ENCODE data around the gene ZNF189. TPM values are rescaled to one million over a fixed set of nuclear protein-coding genes. Genes with fewer than 3 reads are reported as not detected.

ZNF189 gene
- total RNA-seq, 1 donor from 2014 or later, result 17.3 TPM

DNA sequence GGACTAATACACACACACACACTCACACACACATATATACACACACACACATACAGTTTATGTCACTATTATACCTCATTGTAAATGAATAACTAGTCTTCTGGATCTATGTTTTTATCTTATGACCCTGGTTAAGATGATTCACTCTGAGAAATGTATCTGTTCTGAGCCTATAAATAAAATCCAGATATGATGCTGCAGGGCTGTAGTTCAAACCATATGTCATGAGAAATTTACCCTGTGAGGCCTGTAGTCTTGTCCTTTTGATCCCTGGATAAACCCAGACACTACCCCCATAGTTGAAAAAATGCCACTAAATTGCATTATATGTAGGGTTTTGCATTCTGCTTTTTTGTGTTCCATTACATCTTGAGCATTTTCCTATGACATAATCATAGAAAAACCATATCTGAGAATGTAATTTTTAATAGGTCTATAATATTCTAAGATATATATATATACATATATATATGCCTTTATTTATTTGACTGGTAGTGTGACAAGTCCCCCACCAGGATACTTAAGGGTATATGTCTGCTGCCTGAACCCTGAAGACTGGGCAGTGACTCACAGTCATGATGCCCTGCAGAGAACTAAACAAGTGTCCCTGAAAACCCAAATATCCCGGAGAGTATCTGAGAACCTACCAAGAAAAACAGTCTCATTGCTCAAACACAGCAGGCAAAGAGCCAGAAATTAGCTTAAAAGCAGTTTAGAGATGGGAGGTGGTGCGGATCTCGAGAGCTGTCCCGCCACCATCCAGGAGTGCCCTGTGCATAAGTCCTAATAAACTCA is 55.3 kb downstream of the ZNF189 start:
- H3K4me1 Mint-ChIP-seq (ENCODE audit: unreplicated experiment), result peaks cover 63% of the 10 kb centered on the region
- no peaks in the 10 kb centered on the region for H3K9me3 Mint-ChIP-seq (ENCODE audit: unreplicated experiment)
- DNase-seq (ENCODE audit: extremely low spot score, unreplicated experiment), result no peak
- no peak overlapping the region for H3K4me3 Mint-ChIP-seq (ENCODE audit: unreplicated experiment)
- H3K27me3 Mint-ChIP-seq (ENCODE audit: unreplicated experiment), result peaks cover 9% of the 10 kb centered on the region
- TF ChIP-seq, protein P1, sequence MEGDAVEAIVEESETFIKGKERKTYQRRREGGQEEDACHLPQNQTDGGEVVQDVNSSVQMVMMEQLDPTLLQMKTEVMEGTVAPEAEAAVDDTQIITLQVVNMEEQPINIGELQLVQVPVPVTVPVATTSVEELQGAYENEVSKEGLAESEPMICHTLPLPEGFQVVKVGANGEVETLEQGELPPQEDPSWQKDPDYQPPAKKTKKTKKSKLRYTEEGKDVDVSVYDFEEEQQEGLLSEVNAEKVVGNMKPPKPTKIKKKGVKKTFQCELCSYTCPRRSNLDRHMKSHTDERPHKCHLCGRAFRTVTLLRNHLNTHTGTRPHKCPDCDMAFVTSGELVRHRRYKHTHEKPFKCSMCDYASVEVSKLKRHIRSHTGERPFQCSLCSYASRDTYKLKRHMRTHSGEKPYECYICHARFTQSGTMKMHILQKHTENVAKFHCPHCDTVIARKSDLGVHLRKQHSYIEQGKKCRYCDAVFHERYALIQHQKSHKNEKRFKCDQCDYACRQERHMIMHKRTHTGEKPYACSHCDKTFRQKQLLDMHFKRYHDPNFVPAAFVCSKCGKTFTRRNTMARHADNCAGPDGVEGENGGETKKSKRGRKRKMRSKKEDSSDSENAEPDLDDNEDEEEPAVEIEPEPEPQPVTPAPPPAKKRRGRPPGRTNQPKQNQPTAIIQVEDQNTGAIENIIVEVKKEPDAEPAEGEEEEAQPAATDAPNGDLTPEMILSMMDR (IDR thresholded peaks at IDR 0.05), result no peak
- no peaks in the 10 kb centered on the region for H3K36me3 Mint-ChIP-seq (ENCODE audit: unreplicated experiment)
- peak overlapping the region; percentile 63 for H3K27ac Mint-ChIP-seq (ENCODE audit: unreplicated experiment)

DNA sequence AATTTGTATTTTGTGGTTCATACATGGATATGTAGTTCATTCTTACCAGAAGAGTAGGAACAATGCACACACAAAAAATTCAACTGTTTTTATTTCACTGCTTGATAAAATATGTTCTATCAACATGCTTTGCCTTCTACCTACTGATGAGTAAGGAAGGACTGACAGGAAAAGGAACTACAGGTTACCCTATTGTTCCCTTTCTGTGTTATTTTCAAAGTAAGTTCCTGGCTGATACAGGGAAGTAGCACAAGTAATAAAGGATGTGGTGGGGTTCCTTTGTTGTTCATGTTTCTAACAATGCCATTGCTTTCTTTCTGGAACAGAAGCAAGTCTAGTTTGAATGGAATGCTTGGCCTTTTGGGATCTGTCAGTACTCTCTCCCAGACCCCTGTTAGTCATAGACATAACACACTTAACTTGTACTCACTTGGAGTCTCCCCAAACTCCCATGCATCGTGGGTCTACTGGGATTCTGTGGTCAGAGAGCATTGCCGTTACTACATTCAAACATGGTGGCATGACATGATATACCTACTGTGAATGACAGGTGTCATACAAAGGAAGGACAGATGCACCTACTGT is 57.1 kb downstream of the ZNF189 start:
- DNase-seq (ENCODE audit: extremely low spot score, unreplicated experiment), result no peak
- H3K27ac Mint-ChIP-seq (ENCODE audit: unreplicated experiment), result no peak overlapping the region
- no peak overlapping the region for H3K4me3 Mint-ChIP-seq (ENCODE audit: unreplicated experiment)
- H3K36me3 Mint-ChIP-seq (ENCODE audit: unreplicated experiment), result no peaks in the 10 kb centered on the region
- TF ChIP-seq, protein P1 (IDR thresholded peaks at IDR 0.05), result no peak
- H3K27me3 Mint-ChIP-seq (ENCODE audit: unreplicated experiment), result peaks cover 5% of the 10 kb centered on the region
- peaks cover 58% of the 10 kb centered on the region for H3K4me1 Mint-ChIP-seq (ENCODE audit: unreplicated experiment)
- no peaks in the 10 kb centered on the region for H3K9me3 Mint-ChIP-seq (ENCODE audit: unreplicated experiment)

DNA sequence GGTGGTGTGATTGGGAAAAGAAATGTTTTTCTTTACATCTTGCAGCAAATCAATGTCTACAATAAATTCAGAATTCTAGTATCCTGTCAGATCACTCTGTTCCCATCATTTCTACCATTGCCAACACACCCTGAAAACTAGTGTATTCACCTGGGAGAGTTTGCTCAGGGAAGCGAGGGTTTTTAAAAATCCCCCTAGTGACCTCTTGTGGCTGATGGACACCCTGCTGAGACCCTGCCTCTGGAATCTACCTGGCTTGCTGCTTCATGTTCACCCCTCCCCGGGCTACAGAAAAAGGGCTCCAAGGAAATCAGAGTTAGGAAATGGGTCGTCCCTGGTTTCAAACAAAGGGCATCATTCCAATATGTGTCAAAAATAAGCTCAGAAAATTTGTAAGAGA is 58.4 kb downstream of the ZNF189 start:
- Mint-ChIP-seq H3K36me3 (ENCODE audit: unreplicated experiment) (no peaks in the 10 kb centered on the region), H3K9me3 (ENCODE audit: unreplicated experiment) (no peaks in the 10 kb centered on the region), H3K4me1 (ENCODE audit: unreplicated experiment) (peaks cover 59% of the 10 kb centered on the region), H3K4me3 (ENCODE audit: unreplicated experiment) (no peak overlapping the region), H3K27me3 (ENCODE audit: unreplicated experiment) (no peaks in the 10 kb centered on the region), H3K27ac (ENCODE audit: unreplicated experiment) (no peak overlapping the region)
- no peak for DNase-seq (ENCODE audit: extremely low spot score, unreplicated experiment)
- TF ChIP-seq, protein P1 (IDR thresholded peaks at IDR 0.05), result no peak

DNA sequence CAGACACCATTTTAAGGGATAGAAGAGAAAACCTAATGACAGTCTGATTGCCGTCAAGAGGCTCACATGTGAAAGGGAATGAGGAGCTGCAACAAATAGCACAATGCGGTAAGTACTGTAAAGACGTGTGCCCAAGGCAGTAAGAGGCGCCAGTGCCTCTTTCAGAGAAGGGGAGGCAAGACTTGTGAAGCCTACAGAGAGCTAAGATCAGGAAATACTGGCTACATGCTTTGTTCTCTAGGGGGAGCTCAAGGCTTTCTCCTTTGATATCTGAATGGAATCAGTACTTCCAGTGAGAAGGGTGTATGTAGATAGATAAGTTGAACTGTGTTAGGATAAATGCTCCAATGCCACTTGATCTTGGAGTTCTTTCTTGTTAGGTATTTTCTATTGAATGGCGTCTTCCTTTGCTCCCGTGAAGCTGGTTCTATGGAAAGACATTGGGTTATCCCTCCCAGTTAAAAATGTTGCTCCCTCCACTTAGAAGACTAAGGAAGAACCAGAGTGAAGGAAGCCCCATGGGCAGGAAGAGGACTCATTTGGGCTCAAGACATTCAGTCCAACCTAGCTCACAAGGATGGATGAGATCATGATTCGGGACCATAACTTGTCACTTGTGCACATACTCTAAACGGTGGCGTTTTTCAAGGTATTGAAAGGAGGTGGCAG is 60.4 kb downstream of the ZNF189 start:
- Mint-ChIP-seq H3K27me3 (ENCODE audit: unreplicated experiment) (no peaks in the 10 kb centered on the region), H3K36me3 (ENCODE audit: unreplicated experiment) (no peaks in the 10 kb centered on the region), H3K4me1 (ENCODE audit: unreplicated experiment) (peaks cover 61% of the 10 kb centered on the region), H3K9me3 (ENCODE audit: unreplicated experiment) (no peaks in the 10 kb centered on the region), H3K4me3 (ENCODE audit: unreplicated experiment) (no peak overlapping the region), H3K27ac (ENCODE audit: unreplicated experiment) (no peak overlapping the region)
- TF ChIP-seq, protein P1 (IDR thresholded peaks at IDR 0.05), result peak; percentile 88
- no peak for DNase-seq (ENCODE audit: extremely low spot score, unreplicated experiment)

Other genes starting within 250 kb of the ZNF189 start
- gene BAAT, start 13.8 kb upstream of the ZNF189 start, total RNA-seq, result 0.13 TPM in 1 of 2 replicates, not detected in the other
- 6.6 and 7.4 TPM in 2 replicates for gene MRPL50, start 233 bp upstream of the ZNF189 start, total RNA-seq
- not detected in 2 replicates for gene ALDOB, start 36.9 kb downstream of the ZNF189 start, total RNA-seq
- gene RNF20, start 135.0 kb downstream of the ZNF189 start, total RNA-seq, result 52.1 and 54.7 TPM in 2 replicates
- gene PPP3R2, start 196.1 kb downstream of the ZNF189 start, total RNA-seq, result not detected in 2 replicates